Cerebellar cortex (tissue), 1 donor: ENCODE data around the gene ARMC2.

Experiments
- DNase-seq: peaks from one replicate; pipeline ENCODE4 v3.0.0-alpha.2; 2015; ENCODE audit warnings: low spot score

ARMC2 gene

DNA sequence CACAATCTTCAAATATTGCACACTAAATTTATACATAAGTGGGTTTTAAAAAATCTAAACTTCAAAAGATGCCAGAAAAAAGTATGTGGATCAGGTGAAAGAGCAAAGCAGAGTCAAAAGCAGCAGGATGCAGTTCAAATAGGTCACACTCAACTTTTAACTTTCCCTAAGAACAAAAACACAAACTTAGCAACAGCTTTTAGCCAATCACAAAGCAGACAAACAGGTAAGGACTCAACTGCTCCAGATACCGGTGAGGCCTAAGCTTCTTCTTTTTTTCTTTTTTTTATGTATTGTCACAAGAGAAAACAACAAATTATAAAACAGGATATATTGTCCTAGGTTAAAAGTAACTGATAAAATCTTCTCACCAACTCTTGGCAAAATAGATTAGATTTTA, 171.7 kb downstream of the ARMC2 start:
- DNase-seq = no peak

DNA sequence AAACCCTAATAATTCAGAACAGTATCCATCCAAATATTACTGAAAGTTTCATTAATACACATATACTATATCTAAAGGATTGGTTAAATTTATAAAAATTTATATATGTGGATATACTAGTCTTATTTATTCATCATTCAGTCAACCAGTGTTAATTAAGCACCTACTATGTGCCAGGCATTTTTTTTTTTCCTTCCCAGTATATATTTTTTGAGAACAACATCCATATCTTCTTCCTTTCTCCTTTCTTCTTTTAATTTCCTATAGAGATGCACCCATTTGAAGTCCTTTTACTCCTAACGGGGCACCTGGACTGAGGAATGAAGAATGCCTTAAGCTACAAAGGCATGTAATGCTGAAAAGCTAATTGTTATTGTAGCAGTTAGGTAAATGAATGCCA, 173.6 kb downstream of the ARMC2 start:
- DNase-seq = no peak

DNA sequence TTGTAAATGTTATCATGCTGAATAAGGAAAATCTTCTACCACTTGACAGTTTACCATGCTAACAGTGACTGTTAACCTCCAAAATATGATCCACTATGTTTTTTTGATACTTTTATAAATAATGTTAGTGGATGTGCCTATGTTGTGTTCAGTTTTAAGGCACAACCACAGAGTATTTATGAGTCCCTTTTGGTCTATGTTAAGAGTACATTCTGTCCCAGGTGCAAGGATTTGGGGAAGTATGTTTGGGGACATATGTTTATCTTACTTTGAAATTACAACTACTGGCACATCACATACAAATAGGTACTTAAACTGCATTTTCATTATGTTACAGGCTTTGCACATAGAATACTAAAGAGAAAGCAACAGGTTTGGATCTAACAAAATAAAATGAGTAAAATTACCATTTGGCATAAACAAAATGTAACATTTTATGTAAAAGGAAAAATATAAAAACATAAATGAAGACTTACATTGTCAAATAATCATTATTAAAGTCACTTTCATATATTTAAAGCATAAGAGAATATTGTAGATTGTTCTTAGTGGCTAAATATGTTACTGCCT, 175.2 kb downstream of the ARMC2 start:
- DNase-seq = no peak
